ENCODE data around the gene SLC2A11.

DNA sequence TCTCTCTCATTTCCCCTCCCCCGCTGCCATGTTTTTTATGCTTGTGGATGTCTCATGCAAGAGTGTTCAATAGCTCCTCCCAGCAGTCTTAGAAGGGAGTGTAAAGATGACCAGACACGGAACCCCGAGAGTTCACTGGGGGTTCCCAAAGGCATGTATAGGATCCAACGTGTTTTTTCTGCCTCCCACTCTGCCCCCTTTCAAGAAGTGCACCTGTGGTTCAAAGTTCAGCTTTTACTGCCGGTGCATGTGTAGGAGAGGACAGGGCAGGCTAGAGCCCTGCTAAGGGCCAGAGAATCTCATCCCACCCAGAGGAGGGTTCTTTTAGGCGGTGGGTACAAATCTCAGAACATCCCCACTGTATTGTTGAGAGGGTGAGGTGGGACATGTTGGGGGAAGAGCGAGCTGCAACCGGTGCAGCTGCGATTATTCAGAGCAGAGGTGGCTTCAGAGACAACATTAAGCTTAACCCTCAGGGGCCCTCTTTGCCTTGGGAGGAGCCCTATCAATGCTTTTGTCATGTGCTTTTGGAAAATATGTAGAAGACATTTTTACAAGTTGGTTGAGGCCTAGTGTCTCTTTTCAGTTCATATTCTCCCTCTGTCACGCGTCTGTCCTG, 51.0 kb downstream of the SLC2A11 start:
- TF ChIP-seq, protein P1, sequence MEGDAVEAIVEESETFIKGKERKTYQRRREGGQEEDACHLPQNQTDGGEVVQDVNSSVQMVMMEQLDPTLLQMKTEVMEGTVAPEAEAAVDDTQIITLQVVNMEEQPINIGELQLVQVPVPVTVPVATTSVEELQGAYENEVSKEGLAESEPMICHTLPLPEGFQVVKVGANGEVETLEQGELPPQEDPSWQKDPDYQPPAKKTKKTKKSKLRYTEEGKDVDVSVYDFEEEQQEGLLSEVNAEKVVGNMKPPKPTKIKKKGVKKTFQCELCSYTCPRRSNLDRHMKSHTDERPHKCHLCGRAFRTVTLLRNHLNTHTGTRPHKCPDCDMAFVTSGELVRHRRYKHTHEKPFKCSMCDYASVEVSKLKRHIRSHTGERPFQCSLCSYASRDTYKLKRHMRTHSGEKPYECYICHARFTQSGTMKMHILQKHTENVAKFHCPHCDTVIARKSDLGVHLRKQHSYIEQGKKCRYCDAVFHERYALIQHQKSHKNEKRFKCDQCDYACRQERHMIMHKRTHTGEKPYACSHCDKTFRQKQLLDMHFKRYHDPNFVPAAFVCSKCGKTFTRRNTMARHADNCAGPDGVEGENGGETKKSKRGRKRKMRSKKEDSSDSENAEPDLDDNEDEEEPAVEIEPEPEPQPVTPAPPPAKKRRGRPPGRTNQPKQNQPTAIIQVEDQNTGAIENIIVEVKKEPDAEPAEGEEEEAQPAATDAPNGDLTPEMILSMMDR (IDR thresholded peaks at IDR 0.05): no peak
- no peak for TF ChIP-seq POLR2A (IDR thresholded peaks at IDR 0.05)

Data from body of pancreas (tissue), 4 donors.